Gastroesophageal sphincter (tissue), 3 donors: ENCODE data around the gene XIRP2.

Source experiments
- CTCF ChIP-seq, 4 experiments: fragments of 200-600 bp in 2 of 4; fragments of 450-650 bp in 2 of 4; sonication (generic) in 1 of 4; IDR thresholded peaks; one replicate each; pipeline ENCODE4 v1.5.1; 2017 to 2019; ENCODE audit warnings: antibody characterized with exemption in 4 of 4, mild to moderate bottlenecking in 2 of 4, moderate library complexity in 2 of 4
- EP300 ChIP-seq: sonication (generic); formaldehyde crosslinking; IDR thresholded peaks from one replicate; pipeline ENCODE4 v1.6.1; 2017; ENCODE audit warnings: antibody characterized with exemption, mild to moderate bottlenecking
- POLR2A ChIP-seq, 2 donors: fragments of 450-650 bp; IDR thresholded peaks; one replicate each; pipeline ENCODE4 v1.6.1; 2017; ENCODE audit warnings: antibody characterized with exemption in 2 of 2, mild to moderate bottlenecking in 2 of 2, moderate library complexity in 1 of 2

- TF ChIP-seq POLR2A (IDR thresholded peaks at IDR 0.05), result no peak
- no peak for TF ChIP-seq CTCF (IDR thresholded peaks at IDR 0.05)
- TF ChIP-seq EP300, result no peak
Observed at GRCh38 chr2:167191588-167191987, 303.3 kb downstream of the XIRP2 start.
